H1 (cell line): ENCODE data around the gene OR1M1. TPM values are rescaled to one million over a fixed set of nuclear protein-coding genes. Genes with fewer than 3 reads are reported as not detected.

Experiments
- CTCF ChIA-PET: fragments of 300-600 bp; sonication (Branson Sonifier 250); formaldehyde crosslinking; loops from one replicate; lab custom pipeline; 2021; ENCODE audit not compliant: partially characterized antibody; lab: Charles Lee
- POLR2A ChIA-PET: fragments of 300-600 bp; sonication (Branson Sonifier 250); formaldehyde crosslinking; loops from one replicate; lab custom pipeline; 2021; ENCODE audit warnings: inconsistent platforms; ENCODE audit not compliant: partially characterized antibody; lab: Charles Lee
- DNase-seq, 2 experiments: peaks; one replicate each; pipeline versions ENCODE4 v3.0.0 to v3.0.0-alpha.2; 2010 to 2022; ENCODE audit warnings: low spot score in 2 of 2, low read depth in 1 of 2, mixed read lengths in 1 of 2
- FAIRE-seq: peaks from 2 replicates; lab custom pipeline; 2011; peaks lifted over from hg19 to GRCh38; lab: Jason Lieb, UNC
- H2AFZ ChIP-seq: 2 replicates; pipeline ENCODE4 v1.8.1; 2012; ENCODE audit warnings: low read length, inconsistent platforms
- H2AK5ac ChIP-seq: 2 replicates; pipeline ENCODE4 v1.6.1; 2013; ENCODE audit warnings: low read depth, low read length
- H2BK120ac ChIP-seq: replicated peaks from 2 replicates; pipeline ENCODE3; 2013; ENCODE audit warnings: low read depth, low read length, inconsistent platforms
- H2BK12ac ChIP-seq: 2 replicates; pipeline ENCODE4 v1.6.1; 2013; ENCODE audit warnings: low read depth, low read length
- H2BK15ac ChIP-seq: 2 replicates; pipeline ENCODE4 v1.6.1; 2013; ENCODE audit warnings: low read length
- H2BK20ac ChIP-seq: 2 replicates; pipeline ENCODE4 v1.6.1; 2013; ENCODE audit warnings: low read length
- H2BK5ac ChIP-seq: 2 replicates; pipeline ENCODE4 v1.6.1; 2013; ENCODE audit warnings: low read depth, low read length
- H3K14ac ChIP-seq: 2 replicates; pipeline ENCODE4 v1.6.1; 2013; ENCODE audit warnings: inconsistent platforms; ENCODE audit not compliant: insufficient read length
- H3K18ac ChIP-seq: 2 replicates; pipeline ENCODE4 v1.6.1; 2013; ENCODE audit warnings: low read length; ENCODE audit errors: extremely low read depth
- H3K23ac ChIP-seq: 2 replicates; pipeline ENCODE4 v1.6.1; 2013; ENCODE audit warnings: inconsistent platforms; ENCODE audit not compliant: insufficient read length
- H3K23me2 ChIP-seq: 2 replicates; pipeline ENCODE4 v1.6.1; 2013; ENCODE audit warnings: low read depth, low read length
- H3K27ac ChIP-seq: 2 replicates; pipeline ENCODE4 v1.6.1; 2011; ENCODE audit warnings: low read depth, low read length, inconsistent platforms
- H3K27me3 ChIP-seq, 4 experiments: replicated peaks in 1 of 4; 1 replicate in 1 of 4; 2 replicates in 3 of 4; pipeline versions ENCODE4 v1.6.1 to v1.8.1; 2011 to 2013; ENCODE audit warnings: low read length in 3 of 4, mild to moderate bottlenecking in 3 of 4, inconsistent platforms in 2 of 4, mixed read lengths in 2 of 4, moderate library complexity in 1 of 4; ENCODE audit not compliant: control insufficient read depth in 3 of 4, insufficient read depth in 3 of 4; ENCODE audit errors: extremely low read depth in 1 of 4
- H3K36me3 ChIP-seq, 4 experiments: 2 replicates each; pipeline versions ENCODE4 v1.6.1 to v1.8.1; 2011 to 2013; ENCODE audit warnings: mild to moderate bottlenecking in 4 of 4, low read length in 3 of 4, moderate library complexity in 2 of 4, control low read depth in 1 of 4, inconsistent platforms in 1 of 4; ENCODE audit not compliant: insufficient read depth in 4 of 4, control insufficient read depth in 2 of 4
- H3K4ac ChIP-seq: replicated peaks from 2 replicates; pipeline ENCODE3; 2013; ENCODE audit warnings: low read length, low read depth, mixed read lengths, inconsistent platforms; ENCODE audit not compliant: insufficient read length
- H3K4me1 ChIP-seq, 4 experiments: replicated peaks in 1 of 4; 1 replicate in 1 of 4; 2 replicates in 3 of 4; pipeline versions ENCODE4 v1.6.1 to v1.8.1; 2011 to 2013; ENCODE audit warnings: low read length in 3 of 4, inconsistent platforms in 2 of 4, mixed read lengths in 1 of 4; ENCODE audit not compliant: insufficient read depth in 4 of 4, control insufficient read depth in 3 of 4
- H3K4me2 ChIP-seq, 2 experiments: 2 replicates each; pipeline versions ENCODE4 v1.6.1 to v1.8.1; 2011 to 2013; ENCODE audit warnings: low read depth in 2 of 2, low read length in 2 of 2, control low read depth in 1 of 2, inconsistent platforms in 1 of 2, mild to moderate bottlenecking in 1 of 2; ENCODE audit not compliant: insufficient read depth in 1 of 2
- H3K4me3 ChIP-seq, 4 experiments: fragments of 200-600, 300-600 bp in 1 of 4; sonication (generic), shearing (Covaris generic), sonication (Bioruptor Twin) in 1 of 4; 2 replicates each; pipeline versions ENCODE4 v1.5.1 to v1.8.1; 2011 to 2016; ENCODE audit warnings: low read length in 4 of 4, low read depth in 3 of 4, control low read depth in 2 of 4, inconsistent platforms in 2 of 4, mild to moderate bottlenecking in 2 of 4, mixed read lengths in 1 of 4, moderate library complexity in 1 of 4; ENCODE audit not compliant: insufficient read depth in 2 of 4; ENCODE audit errors: extremely low read depth in 1 of 4
- H3K56ac ChIP-seq: replicated peaks from 2 replicates; pipeline ENCODE3; 2013; ENCODE audit warnings: low read depth, mild to moderate bottlenecking, mixed read lengths, low read length, inconsistent platforms; ENCODE audit not compliant: insufficient read length
- H3K79me1 ChIP-seq: 2 replicates; pipeline ENCODE4 v1.6.1; 2013; ENCODE audit warnings: low read depth, low read length, control low read depth
- H3K79me2 ChIP-seq, 2 experiments: 2 replicates each; pipeline versions ENCODE4 v1.6.1 to v1.8.1; 2012 to 2013; ENCODE audit warnings: low read length in 2 of 2, mild to moderate bottlenecking in 2 of 2, inconsistent platforms in 1 of 2; ENCODE audit not compliant: insufficient read depth in 2 of 2, control insufficient read depth in 1 of 2
- H3K9ac ChIP-seq, 4 experiments: replicated peaks in 1 of 4; 1 replicate in 1 of 4; 2 replicates in 3 of 4; pipeline versions ENCODE4 v1.6.1 to v1.8.1; 2011 to 2013; ENCODE audit warnings: low read depth in 3 of 4, low read length in 3 of 4, control low read depth in 2 of 4, mild to moderate bottlenecking in 2 of 4, moderate library complexity in 2 of 4, inconsistent platforms in 1 of 4; ENCODE audit errors: extremely low read depth in 1 of 4
- H3K9me3 ChIP-seq, 2 experiments: 2 replicates each; pipeline versions ENCODE4 v1.6.1 to v1.8.1; 2012 to 2013; ENCODE audit warnings: mild to moderate bottlenecking in 2 of 2, moderate library complexity in 2 of 2, control low read depth in 1 of 2, inconsistent platforms in 1 of 2, low read depth in 1 of 2, low read length in 1 of 2, mixed read lengths in 1 of 2; ENCODE audit not compliant: insufficient read depth in 2 of 2
- H4K20me1 ChIP-seq, 2 experiments: replicated peaks in 1 of 2; 2 replicates each; pipeline versions ENCODE3 to v1.8.1; 2011 to 2013; ENCODE audit warnings: inconsistent platforms in 2 of 2, low read length in 2 of 2, mild to moderate bottlenecking in 1 of 2; ENCODE audit not compliant: insufficient read depth in 2 of 2, control insufficient read depth in 1 of 2
- H4K5ac ChIP-seq: 2 replicates; pipeline ENCODE4 v1.6.1; 2013; ENCODE audit warnings: low read length, low read depth, mixed read lengths, inconsistent platforms; ENCODE audit not compliant: insufficient read length
- H4K8ac ChIP-seq: 2 replicates; pipeline ENCODE4 v1.8.0; 2013; ENCODE audit warnings: mild to moderate bottlenecking, moderate library complexity, low read length, inconsistent platforms; ENCODE audit not compliant: insufficient read depth; ENCODE audit errors: extremely low read depth
- H4K91ac ChIP-seq: replicated peaks from 2 replicates; pipeline ENCODE3; 2013; ENCODE audit warnings: low read length, mixed read lengths, inconsistent platforms; ENCODE audit not compliant: insufficient read length
- BACH1 ChIP-seq: IDR thresholded peaks from 2 replicates; pipeline ENCODE4 v1.6.1; 2012; ENCODE audit warnings: low read length, improper control_type of control experiment
- HDAC6 ChIP-seq: IDR thresholded peaks from one replicate; pipeline ENCODE4 v1.7.1; 2012; ENCODE audit warnings: low read depth, mild to moderate bottlenecking, inconsistent platforms, low read length, moderate library complexity
- MAFK ChIP-seq: IDR thresholded peaks from 2 replicates; pipeline ENCODE4 v1.6.1; 2012; ENCODE audit warnings: low read depth, mild to moderate bottlenecking, improper control_type of control experiment, low read length
- POLR2A ChIP-seq, 2 experiments: IDR thresholded peaks; 1 replicate in 1 of 2; 2 replicates in 1 of 2; pipeline ENCODE4 v1.6.1; 2011; ENCODE audit warnings: low read depth in 2 of 2, low read length in 2 of 2, mild to moderate bottlenecking in 2 of 2; ENCODE audit errors: control extremely low read depth in 1 of 2
- WGBS, 2 experiments: shearing (Covaris generic) in 1 of 2; methylation state at CpG; one replicate each; pipeline versions ENCODE4 v1.1.6 to v1.1.7; 2013 to 2015; ENCODE audit warnings: low lambda C conversion rate in 2 of 2, mixed read lengths in 2 of 2, inconsistent platforms in 1 of 2, low coverage in 1 of 2, missing lambda C conversion rate in 1 of 2; ENCODE audit not compliant: insufficient replicate concordance in 2 of 2, insufficient coverage in 1 of 2, insufficient read length in 1 of 2; ENCODE audit errors: extremely low coverage in 1 of 2, missing lambda C conversion rate in 1 of 2; 5-methylcytosine and 5-hydroxymethylcytosine counted together
- polyA plus RNA-seq, 7 experiments: library from polyadenylated mRNA; depleted of rRNA in 3 of 7; stranded (reverse) in 5 of 7; unstranded in 2 of 7; fragments of >200 nt in 5 of 7; fragments of 200-250 nt in 2 of 7; gene quantifications; 1 replicate in 5 of 7; 2 replicates in 1 of 7; 4 replicates in 1 of 7; pipeline versions ENCODE4 v1.2.1 to v1.2.3, GENCODE V29; 2011 to 2013; ENCODE audit warnings: missing spikeins in 2 of 7, mixed read lengths in 2 of 7
- total RNA-seq: library from RNA; stranded (reverse); fragmentation: NEBNext Ultra II Directional; extraction: Animal tissue kit (Norgen Biotek cat#: 25700); gene quantifications from 2 replicates; pipeline ENCODE4 v1.2.1, GENCODE V29; 2021

Gene OR1M1
- total and polyA plus RNA-seq, 2 of the 8 experiments (the other 6 are each of a cell fraction or from before 2014, with no cell fraction given) = 0.12 TPM; not detected in 1

DNA sequence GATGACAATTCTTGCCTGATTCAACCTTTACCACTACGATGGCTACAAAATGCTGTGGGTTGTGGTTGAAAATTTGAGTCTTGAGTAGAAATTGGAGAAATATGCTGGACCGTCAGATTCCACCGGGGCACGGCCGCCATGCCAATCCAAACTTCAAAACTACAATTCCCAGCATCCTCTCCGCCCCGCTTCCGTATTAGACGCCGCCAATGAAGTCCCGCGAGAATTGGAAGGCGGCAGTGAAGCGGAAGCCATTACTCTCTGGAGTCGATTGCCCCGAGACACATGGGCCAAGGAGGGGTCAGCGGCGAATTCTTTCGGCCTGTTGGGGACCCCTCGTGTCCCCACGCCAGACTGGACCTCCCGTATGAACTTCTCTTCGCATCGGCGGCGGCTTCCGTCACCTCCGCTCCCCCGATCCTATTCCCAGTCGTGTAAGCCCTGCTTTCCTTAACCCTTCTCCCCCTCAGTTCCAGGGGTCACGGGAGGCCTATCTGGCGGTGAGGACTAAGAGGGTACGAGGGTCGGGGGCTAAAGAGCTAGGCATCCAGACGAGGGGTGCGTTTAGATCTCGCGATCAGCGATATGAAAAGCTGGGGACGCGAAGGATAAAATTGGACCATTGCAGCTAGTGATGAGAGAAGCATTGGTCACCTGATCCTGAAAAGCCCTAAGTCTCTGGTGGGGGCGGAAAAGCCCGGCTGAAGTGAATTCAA is 53.5 kb downstream of the OR1M1 start, which contains the start of gene ZNF317:
TSS of gene ZNF317 (plus strand) at position 239 of the 716 bp plus-strand sequence. CDS start 15,620 bp downstream, outside the sequence.
- peak; percentile 78 for FAIRE-seq
- Histone ChIP-seq H4K5ac (peak within 1 kb of the TSS; percentile 60), H3K79me2 (peaks cover 24 to 51% of the 10 kb centered on the region in 2 experiments), H2BK15ac (0 out of 2 replicates have a peak within 1 kb of the TSS, but pooled peaks have one; percentile 84), H3K23ac (no peak within 1 kb of the TSS), H3K9ac (peak within 1 kb of the TSS; percentile 97 to 99 (median 98)), H3K4me2 (peak within 1 kb of the TSS; percentile 70 to 91), H3K4ac (peak within 1 kb of the TSS; percentile 63), H3K9me3 (peaks cover 0 to 10% of the 10 kb centered on the region in 2 experiments; a peak in 2 of 4 replicates), H3K56ac (peak within 1 kb of the TSS; percentile 73), H3K23me2 (peaks cover 3% of the 10 kb centered on the region; the same call in 1 of the 2 replicates), H2BK120ac (no peak within 1 kb of the TSS), H3K14ac (no peak within 1 kb of the TSS), H3K18ac (peak within 1 kb of the TSS; percentile 93), H2AFZ (peak within 1 kb of the TSS; percentile 100), H2BK12ac (peak within 1 kb of the TSS; percentile 51; the same call in 1 of the 2 replicates), H4K20me1 (no peaks in the 10 kb centered on the region), H2AK5ac (no peak within 1 kb of the TSS), H2BK5ac (peak within 1 kb of the TSS; percentile 99), H4K8ac (peak within 1 kb of the TSS; percentile 97; the same call in 1 of the 2 replicates), H3K4me1 (no peaks in the 10 kb centered on the region), H3K36me3 (peaks cover 0 to 6% (median 2%) of the 10 kb centered on the region in 4 experiments; a peak in 2 of 8 replicates), H3K4me3 (peak within 1 kb of the TSS; percentile 95 to 99 (median 98)), H3K27me3 (no peaks in the 10 kb centered on the region), H4K91ac (peak within 1 kb of the TSS; percentile 78), H3K27ac (peak within 1 kb of the TSS; percentile 98), H3K79me1 (no peaks in the 10 kb centered on the region), H2BK20ac (no peak within 1 kb of the TSS)
- ChIA-PET CTCF (interaction anchor here (0.7 kb wide), 1 partner anchor 700 kb away, joined by 3 read pairs; no protein-coding TSS in a partner anchor), POLR2A (interaction anchor here (0.6 to 1.4 kb wide), 7 partner anchors 11 to 679 kb away, joined by 3 to 4 read pairs (median 3); partner anchors contain the start of genes FBXL12, ZNF266 and ZNF699)
- peak; percentile 38 to 84 for DNase-seq
- 2% methylated on average over 41 of the region's 43 CpGs; no CpG with 5 or more reads in 1 of the 2 experiments for WGBS, 2 experiments
- TF ChIP-seq BACH1 (no peak), POLR2A (IDR thresholded peaks at IDR 0.05; ENCODE audit: control extremely low read depth in 1 of 2, low read depth in 2 of 2, low read length in 2 of 2) (peak; percentile 87 to 98), HDAC6 (no peak), MAFK (no peak)
